GM18907 (cell line): ENCODE measurements around the gene GSTM4.
A peak's percentile ranks its signal among the peaks of the same experiment; 100 is the strongest.

Experiments used
- ATAC-seq: cut with Tn5 transposase; IDR thresholded peaks from one replicate; pipeline ENCODE4 v1.9.1; 2021; ENCODE audit warnings: mild to moderate bottlenecking, moderate library complexity; ENCODE audit not compliant: unreplicated experiment

GSTM4 gene

DNA sequence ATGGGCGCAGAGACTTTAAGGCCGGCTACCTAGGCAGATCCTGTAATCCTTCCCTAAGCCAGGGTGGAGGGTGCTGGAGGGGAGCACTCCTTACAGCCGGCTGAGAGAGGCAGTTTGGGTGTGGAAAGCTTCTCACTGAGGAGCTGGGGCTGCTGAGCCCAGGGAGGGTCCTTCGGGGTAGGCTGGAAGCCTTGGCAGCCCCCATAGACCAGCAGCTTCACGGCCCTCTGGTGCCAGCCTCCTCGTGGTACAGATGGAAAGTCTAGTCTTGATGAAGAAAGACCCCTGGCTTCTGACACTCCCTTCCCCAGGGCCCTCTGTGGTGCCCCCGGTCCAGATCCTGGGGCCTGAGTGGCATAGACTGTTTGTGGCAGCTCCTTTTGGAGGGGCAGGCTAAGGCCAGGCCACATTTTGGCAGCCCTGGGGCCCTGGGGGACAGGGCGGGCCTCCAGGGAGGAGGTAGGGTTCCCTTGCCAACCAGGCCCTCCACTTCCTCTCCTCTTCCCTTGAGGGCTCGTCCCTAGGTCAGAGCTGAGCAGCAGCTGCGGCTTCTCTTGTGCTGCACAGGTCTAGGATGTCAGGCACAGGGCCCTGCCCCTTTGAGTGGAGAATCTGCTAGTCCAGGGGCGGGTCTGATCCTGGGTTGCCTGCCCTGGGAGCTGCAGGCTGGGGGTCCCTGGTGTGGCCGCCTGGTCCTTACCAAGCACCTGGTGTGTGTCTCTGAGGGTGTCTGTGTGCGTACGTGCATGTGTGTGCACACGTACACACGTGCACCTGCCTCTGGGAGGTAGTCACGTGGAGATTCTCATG lies 31.5 kb upstream of the GSTM4 start:
- peak; percentile 34 for ATAC-seq

DNA sequence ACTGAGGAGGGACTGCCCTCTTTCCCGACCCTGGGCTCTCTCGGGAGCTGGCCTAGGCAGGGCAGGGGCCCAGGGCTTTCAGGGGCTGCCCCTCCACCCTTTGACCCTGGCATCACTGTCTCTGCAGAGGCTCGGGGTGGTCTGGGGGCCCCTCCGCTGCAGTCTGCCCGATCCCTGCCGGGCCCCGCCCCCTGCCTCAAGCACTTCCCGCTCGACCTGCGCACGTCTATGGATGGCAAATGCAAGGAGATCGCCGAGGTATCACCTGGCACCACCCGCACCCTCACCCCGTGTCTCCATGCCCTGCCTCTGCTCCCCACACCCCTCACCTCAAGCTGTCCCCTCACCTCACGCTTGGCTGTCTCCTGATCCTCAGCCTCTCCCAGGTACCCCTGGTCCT lies 30.7 kb upstream of the GSTM4 start:
- ATAC-seq = no peak

DNA sequence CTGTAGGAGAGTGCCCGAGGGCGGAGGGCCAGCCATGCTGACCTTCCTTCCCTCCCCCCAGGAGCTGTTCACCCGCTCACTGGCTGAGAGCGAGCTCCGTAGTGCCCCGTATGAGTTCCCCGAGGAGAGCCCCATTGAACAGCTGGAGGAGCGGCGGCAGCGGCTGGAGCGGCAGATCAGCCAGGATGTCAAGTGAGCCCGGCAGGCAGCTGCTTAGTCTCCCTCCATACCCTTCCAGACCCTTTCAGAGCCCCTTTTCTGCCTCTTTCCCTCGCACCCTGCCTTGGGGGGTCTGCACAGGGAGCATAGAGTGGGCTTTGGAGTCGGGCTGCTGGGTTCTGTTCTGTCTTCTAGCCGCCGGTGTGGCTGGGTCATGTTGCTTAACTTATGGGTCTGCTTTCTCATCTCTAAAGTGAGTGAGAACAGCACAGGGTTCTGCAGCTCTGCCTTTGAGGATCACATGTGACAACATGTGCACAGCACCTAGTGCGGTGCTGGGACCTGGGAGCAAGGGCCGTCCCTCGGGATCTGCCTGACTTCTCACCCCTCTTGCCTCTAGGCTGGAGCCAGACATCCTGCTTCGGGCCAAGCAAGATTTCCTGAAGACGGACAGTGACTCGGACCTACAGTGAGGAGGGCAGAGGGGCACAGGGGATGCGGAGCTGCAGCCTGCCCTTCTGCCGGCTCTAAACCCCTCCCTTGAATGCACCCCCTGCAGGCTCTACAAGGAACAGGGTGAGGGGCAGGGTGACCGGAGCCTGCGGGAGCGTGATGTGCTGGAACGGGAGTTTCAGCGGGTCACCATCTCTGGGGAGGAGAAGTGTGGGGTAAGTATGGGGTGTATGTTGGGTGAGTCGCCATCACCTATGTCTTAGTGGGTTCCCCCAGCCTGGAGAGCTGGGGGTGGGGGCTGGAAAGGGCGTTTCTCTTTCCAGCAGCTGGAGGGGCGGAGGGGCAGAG lies 30.0 kb upstream of the GSTM4 start:
- no peak for ATAC-seq

DNA sequence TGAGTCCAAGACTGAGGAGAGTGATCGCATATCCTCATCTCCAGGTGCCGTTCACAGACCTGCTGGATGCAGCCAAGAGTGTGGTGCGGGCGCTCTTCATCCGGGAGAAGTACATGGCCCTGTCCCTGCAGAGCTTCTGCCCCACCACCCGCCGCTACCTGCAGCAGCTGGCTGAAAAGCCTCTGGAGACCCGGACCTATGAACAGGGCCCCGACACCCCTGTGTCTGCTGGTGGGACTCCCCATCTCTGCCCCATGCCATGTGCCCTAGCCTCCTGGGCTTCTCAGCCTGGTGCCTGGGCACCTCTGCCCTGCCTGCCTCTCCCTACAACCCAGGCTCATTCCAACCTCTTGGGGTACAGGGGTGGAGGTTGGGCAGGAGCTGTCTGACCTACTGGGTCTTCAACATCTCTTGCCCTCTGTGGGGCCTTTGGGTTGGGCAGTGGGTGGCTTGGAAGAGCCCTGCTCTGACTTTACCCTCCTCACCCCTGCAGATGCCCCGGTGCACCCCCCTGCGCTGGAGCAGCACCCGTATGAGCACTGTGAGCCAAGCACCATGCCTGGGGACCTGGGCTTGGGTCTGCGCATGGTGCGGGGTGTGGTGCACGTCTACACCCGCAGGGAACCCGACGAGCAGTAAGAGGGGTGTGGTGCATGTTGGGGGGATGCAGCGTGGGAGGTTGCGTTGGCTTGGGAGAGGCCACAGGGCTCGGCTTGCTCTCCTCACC lies 29.1 kb upstream of the GSTM4 start:
- ATAC-seq = no peak

DNA sequence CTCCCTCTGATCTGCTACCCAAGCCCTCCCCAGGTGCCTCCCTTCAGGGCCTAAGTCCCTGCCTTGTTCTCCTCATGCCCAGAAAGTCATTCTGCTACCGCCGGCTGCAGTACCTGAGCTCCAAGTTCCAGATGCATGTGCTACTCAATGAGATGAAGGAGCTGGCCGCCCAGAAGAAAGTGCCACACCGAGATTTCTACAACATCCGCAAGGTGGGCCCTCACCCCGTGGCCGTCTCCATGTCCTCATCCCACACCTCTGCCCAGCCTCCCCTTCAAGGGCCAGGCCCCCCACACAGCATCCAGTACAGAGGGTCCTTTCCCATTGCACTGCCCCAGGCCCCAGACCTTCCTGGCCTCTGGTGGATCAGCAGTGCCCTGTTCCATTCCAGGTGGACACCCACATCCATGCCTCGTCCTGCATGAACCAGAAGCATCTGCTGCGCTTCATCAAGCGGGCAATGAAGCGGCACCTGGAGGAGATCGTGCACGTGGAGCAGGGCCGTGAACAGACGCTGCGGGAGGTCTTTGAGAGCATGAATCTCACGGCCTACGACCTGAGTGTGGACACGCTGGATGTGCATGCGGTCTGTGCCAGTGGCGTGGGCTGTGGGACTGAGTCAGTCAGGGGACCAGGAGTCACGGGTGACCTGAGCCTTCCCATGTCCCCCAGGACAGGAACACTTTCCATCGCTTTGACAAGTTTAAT lies 28.1 kb upstream of the GSTM4 start:
- ATAC-seq = no peak

DNA sequence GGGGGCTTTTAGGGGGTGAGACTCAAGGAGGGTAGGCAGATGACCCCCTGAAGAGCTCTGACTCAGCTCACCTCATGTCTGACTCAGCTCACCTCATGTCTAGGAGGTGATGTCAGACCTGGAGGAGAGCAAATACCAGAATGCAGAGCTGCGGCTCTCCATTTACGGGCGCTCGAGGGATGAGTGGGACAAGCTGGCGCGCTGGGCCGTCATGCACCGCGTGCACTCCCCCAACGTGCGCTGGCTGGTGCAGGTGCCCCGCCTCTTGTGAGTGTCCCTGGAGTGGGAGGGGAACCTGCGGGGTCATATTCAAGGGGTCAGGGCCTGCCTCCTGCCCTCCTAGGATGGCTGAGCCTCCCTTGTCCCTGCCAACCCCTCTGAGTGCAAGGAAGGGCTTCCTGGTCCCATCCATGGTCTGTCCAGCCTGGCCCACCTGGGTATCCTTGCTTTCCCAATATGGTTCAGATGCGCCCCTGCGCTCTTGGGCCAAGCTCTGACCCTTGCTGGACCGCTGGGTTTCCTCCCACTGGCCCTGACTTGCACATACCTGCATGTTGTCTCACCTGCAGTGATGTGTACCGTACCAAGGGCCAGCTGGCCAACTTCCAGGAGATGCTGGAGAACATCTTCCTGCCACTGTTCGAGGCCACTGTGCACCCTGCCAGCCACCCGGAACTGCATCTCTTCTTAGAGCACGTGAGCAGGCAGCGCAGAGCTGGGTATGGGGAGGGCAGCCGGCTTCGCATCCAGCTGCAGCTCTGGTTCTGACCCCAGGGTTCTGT lies 27.2 kb upstream of the GSTM4 start:
- no peak for ATAC-seq

DNA sequence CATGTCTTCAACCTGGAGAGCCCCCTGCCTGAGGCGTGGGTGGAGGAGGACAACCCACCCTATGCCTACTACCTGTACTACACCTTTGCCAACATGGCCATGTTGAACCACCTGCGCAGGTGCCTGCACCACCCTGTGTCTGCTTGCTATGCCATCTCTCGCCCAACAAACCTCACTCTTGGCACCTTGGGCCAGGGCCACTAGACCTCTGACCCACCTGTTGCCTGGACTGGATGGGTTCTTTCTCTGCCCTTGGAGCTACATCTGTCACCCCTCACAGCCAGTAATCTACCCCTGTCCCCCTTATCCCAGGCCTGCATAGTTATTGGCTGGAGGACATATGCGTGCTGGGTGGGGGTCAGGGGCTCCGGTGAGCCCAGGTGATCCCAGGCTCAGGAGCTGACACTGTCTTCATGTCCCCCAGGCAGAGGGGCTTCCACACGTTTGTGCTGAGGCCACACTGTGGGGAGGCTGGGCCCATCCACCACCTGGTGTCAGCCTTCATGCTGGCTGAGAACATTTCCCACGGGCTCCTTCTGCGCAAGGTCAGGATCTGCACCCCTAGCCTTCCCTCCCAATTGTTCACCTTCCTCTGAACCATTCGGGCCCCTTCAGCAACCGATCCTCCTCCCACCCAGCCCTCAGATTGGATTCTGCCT lies 26.4 kb upstream of the GSTM4 start:
- ATAC-seq = no peak

DNA sequence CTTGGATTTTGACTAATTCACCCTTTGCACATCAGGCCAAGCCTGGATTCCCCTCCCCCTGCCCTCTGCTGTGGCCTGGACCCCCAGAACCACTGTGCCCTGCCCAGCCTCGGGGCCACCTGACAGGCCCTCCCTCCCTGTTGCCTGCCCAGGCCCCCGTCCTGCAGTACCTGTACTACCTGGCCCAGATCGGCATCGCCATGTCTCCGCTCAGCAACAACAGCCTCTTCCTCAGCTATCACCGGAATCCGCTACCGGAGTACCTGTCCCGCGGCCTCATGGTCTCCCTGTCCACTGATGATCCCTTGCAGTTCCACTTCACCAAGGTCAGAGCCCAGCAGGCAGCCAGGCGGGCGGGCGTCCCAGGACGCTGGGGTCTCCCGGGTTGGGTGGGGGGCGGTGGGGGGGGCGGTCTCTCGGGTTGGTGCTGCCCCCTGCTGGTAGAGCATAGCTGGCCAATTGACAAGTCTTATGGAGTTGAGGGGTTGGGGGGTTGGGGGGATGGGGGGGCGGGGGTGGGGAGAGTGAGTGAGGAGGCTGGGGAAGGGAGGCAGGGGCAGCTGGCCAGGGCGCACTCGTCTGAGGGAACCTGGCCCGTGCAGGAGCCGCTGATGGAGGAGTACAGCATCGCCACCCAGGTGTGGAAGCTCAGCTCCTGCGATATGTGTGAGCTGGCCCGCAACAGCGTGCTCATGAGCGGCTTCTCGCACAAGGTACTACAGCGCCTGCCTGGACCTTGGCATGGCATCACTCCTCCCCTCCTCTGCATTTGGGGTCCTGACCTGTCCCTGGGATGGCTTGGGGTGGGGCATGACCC lies 25.6 kb upstream of the GSTM4 start:
- no peak for ATAC-seq

DNA sequence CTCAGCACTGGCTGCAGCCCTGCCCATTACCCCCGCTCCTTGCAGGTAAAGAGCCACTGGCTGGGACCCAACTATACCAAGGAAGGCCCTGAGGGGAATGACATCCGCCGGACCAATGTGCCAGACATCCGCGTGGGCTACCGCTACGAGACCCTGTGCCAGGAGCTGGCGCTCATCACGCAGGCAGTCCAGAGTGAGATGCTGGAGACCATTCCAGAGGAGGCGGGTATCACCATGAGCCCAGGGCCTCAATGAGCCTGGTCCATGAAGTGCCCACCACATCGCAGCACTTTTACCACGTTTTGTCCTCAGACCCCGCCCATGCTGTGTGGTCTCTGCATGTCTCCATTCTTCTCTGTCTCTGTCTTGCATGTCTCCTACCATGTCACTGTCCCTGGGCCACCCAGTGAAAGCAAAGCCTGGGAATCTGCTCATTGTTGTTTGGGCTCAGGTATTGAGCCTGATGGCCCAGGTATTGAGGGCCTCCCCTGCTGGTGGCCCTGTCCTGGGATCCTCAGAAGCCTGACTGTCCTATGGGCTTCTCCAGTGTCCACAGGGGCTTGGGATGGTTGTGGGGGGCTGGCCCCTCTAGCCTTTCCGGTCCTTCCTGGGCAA lies 24.9 kb upstream of the GSTM4 start:
- ATAC-seq = no peak

DNA sequence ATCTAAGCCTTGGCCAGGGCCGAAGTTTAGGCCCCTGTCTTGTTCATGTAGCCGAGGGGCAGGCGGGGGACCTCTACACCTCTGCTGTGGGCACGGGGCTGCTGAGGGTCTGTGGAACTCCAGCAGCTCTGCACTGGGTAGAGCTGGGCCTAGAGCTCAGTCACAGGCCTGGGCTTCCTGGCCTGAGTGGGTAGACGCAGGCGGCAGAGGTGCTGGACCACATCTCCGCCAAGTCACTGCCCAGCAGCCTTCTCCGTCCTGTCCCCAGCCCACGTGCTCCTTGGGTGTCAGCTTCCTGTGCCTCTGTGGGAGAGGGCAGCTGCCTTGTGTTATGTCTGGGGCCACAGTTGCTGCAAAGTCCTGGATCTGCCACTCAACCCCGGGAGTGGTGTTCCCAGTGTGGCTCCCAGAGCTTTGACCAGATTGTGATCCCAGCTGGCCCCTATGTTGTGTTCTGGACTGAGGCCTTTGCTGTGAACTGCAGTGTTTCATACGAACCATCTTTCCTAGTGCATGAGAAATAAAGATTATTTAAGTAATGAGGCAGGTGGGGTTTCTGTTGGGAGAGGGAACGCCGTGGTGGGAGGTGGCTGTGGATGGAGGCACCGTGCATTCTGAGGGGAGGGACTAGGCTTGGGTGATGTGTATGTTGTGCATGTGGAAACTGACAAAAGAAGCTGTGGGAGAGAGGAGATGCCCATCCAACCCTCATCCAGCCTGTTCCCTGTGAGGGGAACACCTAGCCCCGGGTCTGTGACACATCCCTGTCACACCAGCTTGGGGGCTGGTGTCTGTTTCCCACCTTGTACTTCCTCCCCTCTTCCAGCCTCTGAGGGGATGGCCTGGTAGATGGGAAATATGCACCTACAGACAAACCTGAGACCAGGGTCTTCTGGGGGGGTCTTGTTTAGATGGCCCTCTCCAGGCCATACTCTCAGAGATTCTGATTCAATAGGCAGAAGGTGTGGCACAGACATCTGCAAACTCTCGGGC lies 24.1 kb upstream of the GSTM4 start:
- ATAC-seq = no peak

DNA sequence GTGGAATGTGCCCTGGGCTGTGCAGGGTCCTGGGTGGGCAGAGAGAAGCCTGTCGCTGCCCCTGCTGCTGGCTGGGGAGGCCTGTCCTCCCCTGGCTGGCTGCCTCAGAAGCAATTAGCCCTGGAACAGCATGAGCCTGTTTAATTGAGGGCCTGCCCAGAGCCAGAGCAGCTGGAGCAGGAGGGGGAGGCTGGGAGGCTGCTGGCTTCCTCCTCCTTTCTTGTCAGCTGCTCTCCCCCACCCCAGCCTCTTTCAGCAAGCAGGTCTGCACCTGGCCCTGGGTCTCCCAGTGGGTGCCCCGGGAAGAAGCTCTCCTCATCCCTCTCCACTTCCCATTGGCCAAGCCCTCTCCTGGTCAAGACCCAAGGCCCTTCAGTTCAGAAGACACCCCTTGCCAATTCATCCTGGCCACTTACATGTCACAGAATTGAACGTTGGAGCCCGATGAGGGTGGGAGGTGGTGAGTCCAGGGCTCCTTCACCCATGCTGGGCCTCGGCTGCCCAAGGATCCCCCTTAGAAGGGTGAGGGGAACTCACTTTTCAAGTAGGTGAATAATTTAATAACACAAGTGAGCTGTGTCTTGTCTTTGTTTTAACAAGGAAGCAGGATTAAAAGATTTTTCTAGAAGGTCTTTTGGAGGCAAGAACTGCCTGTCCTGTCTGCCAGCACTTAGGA lies 23.1 kb upstream of the GSTM4 start:
- no peak for ATAC-seq

DNA sequence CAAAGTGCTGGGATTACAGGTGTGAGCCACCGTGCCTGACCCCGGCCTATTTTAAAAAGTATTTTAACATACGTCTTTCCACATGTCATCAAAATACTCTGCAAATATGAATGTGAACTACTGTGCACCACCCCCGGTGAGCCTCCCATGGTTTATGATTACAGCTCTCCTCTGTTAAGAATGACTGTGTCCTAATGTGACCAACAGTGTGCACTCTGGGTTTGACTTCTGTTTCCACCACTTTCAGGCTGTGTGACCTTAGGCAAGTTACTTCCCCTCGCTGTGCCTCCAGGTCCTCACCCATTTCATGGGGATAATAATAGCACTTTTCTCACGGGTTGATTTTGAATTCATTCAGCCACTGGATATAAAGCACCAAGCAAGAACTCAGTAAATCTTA lies 21.6 kb upstream of the GSTM4 start:
- no peak for ATAC-seq

DNA sequence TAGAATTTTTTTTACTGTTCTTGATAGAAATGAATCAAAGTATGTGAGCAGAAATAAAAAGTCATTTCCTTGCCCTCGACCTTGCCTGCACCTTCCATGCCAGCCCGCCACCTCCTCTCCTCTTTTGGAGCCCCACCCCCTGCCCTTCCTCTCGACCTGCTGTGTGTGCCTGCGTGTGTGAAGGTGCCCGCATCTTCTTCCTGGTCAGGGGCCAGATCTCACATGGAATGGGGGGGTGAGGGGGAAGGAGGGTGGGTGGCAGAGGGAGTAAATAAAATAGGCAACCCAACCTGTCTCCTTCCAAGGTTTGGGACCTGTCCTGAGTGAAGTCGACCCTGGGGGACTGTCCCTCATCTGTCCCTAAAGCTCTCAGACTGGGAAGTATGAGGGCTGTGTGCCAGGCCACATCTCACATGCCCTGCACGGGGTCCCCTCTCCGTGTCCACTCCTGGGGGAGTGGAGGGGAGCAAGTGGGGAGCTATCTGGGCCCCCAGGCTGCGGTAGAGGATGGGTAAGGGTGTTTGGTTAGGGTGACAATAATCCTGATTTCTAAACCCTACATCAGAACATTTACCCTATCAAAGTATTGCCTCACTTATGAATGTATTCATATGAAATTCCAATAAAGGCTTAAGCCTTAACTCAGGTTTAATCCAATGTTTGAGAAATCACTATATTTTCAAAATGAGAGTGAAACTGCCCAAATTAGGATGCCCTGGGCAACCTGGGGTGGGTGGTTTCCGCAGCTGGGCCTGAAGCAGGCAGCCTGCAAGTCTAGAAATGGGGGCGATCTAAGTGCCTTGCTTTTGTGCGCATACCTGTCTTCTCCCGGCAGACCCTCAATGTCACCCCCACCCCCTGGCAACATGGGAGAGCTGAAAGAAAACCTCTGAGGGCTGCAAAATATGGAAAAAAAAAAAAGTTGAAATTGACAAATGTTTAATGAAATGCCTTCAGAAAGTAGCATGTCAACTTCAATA lies 20.8 kb upstream of the GSTM4 start:
- ATAC-seq = no peak

DNA sequence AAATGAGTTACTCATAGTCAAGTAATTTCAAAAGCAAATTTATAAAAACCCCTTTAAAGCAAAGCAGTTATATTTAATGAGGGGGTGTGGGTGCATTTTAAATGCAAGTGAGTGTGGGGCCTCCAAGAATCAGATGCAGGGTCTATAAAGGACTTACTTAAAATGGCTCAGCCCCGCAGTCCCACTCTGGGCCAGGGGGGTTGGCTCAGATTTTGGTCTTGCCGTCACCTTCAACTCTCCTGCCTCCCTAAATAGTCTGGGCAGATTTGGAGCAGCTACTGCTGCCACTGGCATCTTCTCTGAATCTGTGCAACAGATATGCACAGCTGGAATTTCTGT lies 20.1 kb upstream of the GSTM4 start:
- no peak for ATAC-seq

DNA sequence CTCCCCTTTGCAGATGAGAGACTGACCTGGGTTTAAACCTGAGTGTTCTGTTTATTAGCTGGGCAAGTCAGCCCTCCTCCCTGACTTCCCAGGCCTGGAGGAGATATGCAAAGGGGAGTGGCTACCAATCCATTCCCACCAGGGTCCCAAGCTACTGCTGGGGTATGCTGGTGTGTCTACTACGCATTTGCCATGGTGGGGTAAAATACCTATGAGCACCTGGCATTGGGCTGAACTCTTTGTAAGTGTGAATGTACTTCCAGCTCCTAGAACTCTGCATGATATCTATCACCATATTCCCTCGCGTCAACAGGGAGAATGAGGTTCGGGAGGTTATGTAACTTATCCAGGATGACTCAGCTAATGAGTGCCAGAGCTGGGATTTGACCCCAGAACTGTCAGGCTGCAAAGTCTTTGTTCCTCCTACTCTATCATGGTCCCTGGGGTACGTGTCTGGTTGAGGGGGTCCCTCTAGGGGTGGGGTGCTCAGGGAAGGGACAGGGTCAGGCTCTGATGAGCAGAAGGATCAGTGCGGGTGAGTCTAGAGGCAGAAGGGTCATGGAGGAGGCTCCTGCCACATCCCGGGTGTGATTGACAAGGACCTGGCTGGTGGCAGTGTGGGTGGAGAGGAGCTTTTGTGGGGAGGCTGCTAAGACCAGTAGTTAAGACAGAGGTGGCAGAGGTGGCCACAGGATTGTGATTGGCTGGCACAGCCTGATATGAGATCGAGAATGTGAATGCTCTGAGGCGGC lies 19.5 kb upstream of the GSTM4 start:
- ATAC-seq = no peak
